Tibial nerve (tissue), 4 donors: Measurements from ENCODE around the gene BMP7. TPM values are rescaled to one million over a fixed set of nuclear protein-coding genes. Genes with fewer than 3 reads are reported as not detected.
"Not testable (repeated sequence)": the region's sequence is repeated elsewhere in the genome, so short reads cannot be mapped to it uniquely, and the experiment has no call there.

ENCODE experiments used
- DNase-seq, 2 donors: peaks; one replicate each; pipeline ENCODE4 v3.0.0-alpha.2; 2019; ENCODE audit warnings: low spot score in 2 of 2
- H3K27ac ChIP-seq, 4 donors: fragments of 200-600 bp; sonication (generic) in 3 of 4; one replicate each; pipeline ENCODE4 v1.5.1; 2017 to 2019; ENCODE audit warnings: mild to moderate bottlenecking in 1 of 4
- H3K27me3 ChIP-seq, 2 donors: fragments of 200-600 bp; sonication (generic) in 1 of 2; one replicate each; pipeline versions ENCODE4 v1.5.1 to v1.6.0; 2017 to 2019
- H3K36me3 ChIP-seq, 3 donors: fragments of 200-600 bp; sonication (generic); one replicate each; pipeline ENCODE4 v1.5.1; 2018 to 2019
- H3K4me1 ChIP-seq, 4 donors: fragments of 200-600 bp; sonication (generic) in 3 of 4; one replicate each; pipeline ENCODE4 v1.5.1; 2017 to 2019
- H3K4me3 ChIP-seq, 4 donors: fragments of 200-600 bp; sonication (generic) in 3 of 4; one replicate each; pipeline ENCODE4 v1.5.1; 2017 to 2019; ENCODE audit warnings: mild to moderate bottlenecking in 1 of 4, moderate library complexity in 1 of 4
- H3K9me3 ChIP-seq, 4 donors: fragments of 200-600 bp; sonication (generic) in 3 of 4; one replicate each; pipeline ENCODE4 v1.5.1; 2017 to 2019
- EP300 ChIP-seq, 2 donors: sonication (generic); formaldehyde crosslinking; IDR thresholded peaks; one replicate each; pipeline ENCODE4 v1.6.1; 2017; ENCODE audit warnings: antibody characterized with exemption in 2 of 2, mild to moderate bottlenecking in 1 of 2
- POLR2A ChIP-seq, 2 donors: fragments of 450-650 bp; IDR thresholded peaks; one replicate each; pipeline ENCODE4 v1.6.1; 2017; ENCODE audit warnings: antibody characterized with exemption in 2 of 2, mild to moderate bottlenecking in 2 of 2, moderate library complexity in 2 of 2
- WGBS, 2 donors: methylation state at CpG; one replicate each; pipeline ENCODE4 v1.1.5; 2018; 5-methylcytosine and 5-hydroxymethylcytosine counted together
- total RNA-seq, 4 donors: library from RNA; depleted of rRNA; stranded (reverse); fragments of >200 nt; gene quantifications; one replicate each; pipeline ENCODE4 v1.1.0, GENCODE V29; 2016
- TF ChIP-seq, protein P1 (sequence below), 5 experiments: fragments of 200-600 bp in 3 of 5; fragments of 450-650 bp in 2 of 5; sonication (generic) in 3 of 5; IDR thresholded peaks; one replicate each; pipeline ENCODE4 v1.5.1; 2016 to 2019; ENCODE audit warnings: antibody characterized with exemption in 5 of 5, mild to moderate bottlenecking in 3 of 5, moderate library complexity in 2 of 5

BMP7 gene
- total RNA-seq, 4 donors from 2014 or later: 11.7 to 14.2 (median 13.4) TPM

- Histone ChIP-seq H3K4me1 (peaks cover 0 to 40% (median 9%) of the 10 kb centered on the region in 4 donors), H3K27me3 (no peaks in the 10 kb centered on the region), H3K4me3 (peak overlapping the region in 1 of 4 donors; percentile 6), H3K27ac (peak overlapping the region; percentile 19 to 92 (median 69)), H3K36me3 (no peaks in the 10 kb centered on the region), H3K9me3 (no peaks in the 10 kb centered on the region)
- 11 to 13% methylated on average over 17 to 18 of the region's 18 CpGs for WGBS, 2 donors
- TF ChIP-seq, protein P1, sequence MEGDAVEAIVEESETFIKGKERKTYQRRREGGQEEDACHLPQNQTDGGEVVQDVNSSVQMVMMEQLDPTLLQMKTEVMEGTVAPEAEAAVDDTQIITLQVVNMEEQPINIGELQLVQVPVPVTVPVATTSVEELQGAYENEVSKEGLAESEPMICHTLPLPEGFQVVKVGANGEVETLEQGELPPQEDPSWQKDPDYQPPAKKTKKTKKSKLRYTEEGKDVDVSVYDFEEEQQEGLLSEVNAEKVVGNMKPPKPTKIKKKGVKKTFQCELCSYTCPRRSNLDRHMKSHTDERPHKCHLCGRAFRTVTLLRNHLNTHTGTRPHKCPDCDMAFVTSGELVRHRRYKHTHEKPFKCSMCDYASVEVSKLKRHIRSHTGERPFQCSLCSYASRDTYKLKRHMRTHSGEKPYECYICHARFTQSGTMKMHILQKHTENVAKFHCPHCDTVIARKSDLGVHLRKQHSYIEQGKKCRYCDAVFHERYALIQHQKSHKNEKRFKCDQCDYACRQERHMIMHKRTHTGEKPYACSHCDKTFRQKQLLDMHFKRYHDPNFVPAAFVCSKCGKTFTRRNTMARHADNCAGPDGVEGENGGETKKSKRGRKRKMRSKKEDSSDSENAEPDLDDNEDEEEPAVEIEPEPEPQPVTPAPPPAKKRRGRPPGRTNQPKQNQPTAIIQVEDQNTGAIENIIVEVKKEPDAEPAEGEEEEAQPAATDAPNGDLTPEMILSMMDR (IDR thresholded peaks at IDR 0.05): peak in 3 of 5 experiments; percentile 18 to 42 (median 32)
- TF ChIP-seq POLR2A (IDR thresholded peaks at IDR 0.05): no peak
- DNase-seq: no peak
These were observed 16.4 kb upstream of the BMP7 start for GRCh38 chr20:57282670-57283361.

DNA sequence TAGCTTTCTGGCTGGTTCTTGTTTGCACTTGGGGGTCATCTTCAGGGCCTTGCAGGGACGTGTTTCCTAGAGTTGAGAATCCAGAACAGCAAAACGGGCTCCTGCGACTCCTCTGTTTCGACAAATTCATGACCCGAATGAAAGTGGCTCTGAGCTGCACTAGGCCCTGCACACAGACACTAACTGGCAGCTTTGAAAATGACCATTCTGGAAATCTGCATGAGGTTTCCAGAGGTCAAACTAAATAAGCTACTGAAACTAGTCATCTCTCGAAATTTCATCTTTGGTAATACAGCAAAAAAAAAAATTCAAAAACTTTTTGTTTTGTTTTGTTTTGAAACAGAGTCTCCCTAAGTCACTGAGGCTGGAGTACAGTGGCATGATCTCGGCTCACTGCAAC is 15.5 kb upstream of the BMP7 start:
- TF ChIP-seq POLR2A (IDR thresholded peaks at IDR 0.05) (no peak), EP300 (IDR thresholded peaks at IDR 0.05) (no peak)
- TF ChIP-seq, protein P1 (IDR thresholded peaks at IDR 0.05): no peak
- 73 to 75% methylated on average over 7 of the region's 7 CpGs for whole genome bisulfite sequencing, 2 donors
- H3K27ac ChIP-seq: peak overlapping the region in 2 of 4 donors; percentile 76 to 92

GRCh38 chr20:57280221-57280620 is 13.8 kb upstream of the BMP7 start:
- H3K36me3 ChIP-seq: no peaks in the 10 kb centered on the region
- WGBS, 2 donors: 86 to 90% methylated on average over 10 of the region's 10 CpGs
- TF ChIP-seq EP300 (IDR thresholded peaks at IDR 0.05): no peak
- TF ChIP-seq, protein P1 (IDR thresholded peaks at IDR 0.05): no peak
- no peak for TF ChIP-seq POLR2A (IDR thresholded peaks at IDR 0.05)
- no peak overlapping the region for H3K27ac ChIP-seq
- H3K9me3 ChIP-seq: no peaks in the 10 kb centered on the region
- no peaks in the 10 kb centered on the region for H3K27me3 ChIP-seq
- H3K4me3 ChIP-seq: no peak overlapping the region
- DNase-seq: no peak
- peaks cover 0 to 36% (median 6%) of the 10 kb centered on the region in 4 donors for H3K4me1 ChIP-seq

More for the DNA sequence above, 15.5 kb upstream of the BMP7 start:
- Histone ChIP-seq H3K4me3 (no peak overlapping the region), H3K36me3 (no peaks in the 10 kb centered on the region), H3K4me1 (peaks cover 0 to 37% (median 6%) of the 10 kb centered on the region in 4 donors), H3K27me3 (no peaks in the 10 kb centered on the region), H3K9me3 (no peaks in the 10 kb centered on the region)
- no peak for DNase-seq

GRCh38 chr20:57279548-57279947 is 13.1 kb upstream of the BMP7 start:
- H3K4me1 ChIP-seq: peaks cover 0 to 33% (median 6%) of the 10 kb centered on the region in 4 donors
- not testable (repeated sequence) for DNase-seq, H3K27me3 ChIP-seq, H3K4me3 ChIP-seq, H3K9me3 ChIP-seq, H3K36me3 ChIP-seq, H3K27ac ChIP-seq
- 82 to 94% methylated on average over 3 of the region's 3 CpGs for WGBS, 2 donors

DNA sequence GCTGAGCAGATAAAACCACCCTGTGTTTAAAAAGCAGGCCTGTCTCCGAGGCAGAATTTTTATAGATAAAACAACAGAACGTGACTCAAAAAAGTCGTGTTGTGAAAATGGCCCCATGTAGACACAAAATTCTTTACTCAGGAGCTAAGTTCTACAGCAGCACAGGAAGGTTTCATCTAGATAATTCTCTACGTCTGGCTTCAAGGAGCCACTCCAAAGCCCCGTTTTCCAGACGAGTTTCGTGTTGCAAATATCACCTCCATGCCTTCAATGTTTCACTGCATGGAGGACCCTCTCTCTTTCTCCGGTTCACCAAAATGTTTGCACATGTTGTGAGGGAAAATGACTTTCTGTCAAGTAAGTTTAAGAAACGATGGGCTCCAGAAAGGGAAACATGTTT is 12.0 kb upstream of the BMP7 start:
- WGBS, 2 donors: 50 to 65% methylated on average over 9 of the region's 9 CpGs
- H3K4me3 ChIP-seq: no peak overlapping the region
- no peak for DNase-seq
- TF ChIP-seq POLR2A (IDR thresholded peaks at IDR 0.05) (no peak), EP300 (IDR thresholded peaks at IDR 0.05) (no peak)
- TF ChIP-seq, protein P1 (IDR thresholded peaks at IDR 0.05): no peak
- no peaks in the 10 kb centered on the region for H3K9me3 ChIP-seq
- peak overlapping the region in 2 of 4 donors; percentile 22 to 33 for H3K27ac ChIP-seq
- H3K27me3 ChIP-seq: no peaks in the 10 kb centered on the region
- no peaks in the 10 kb centered on the region for H3K36me3 ChIP-seq
- peaks cover 0 to 30% (median 5%) of the 10 kb centered on the region in 4 donors for H3K4me1 ChIP-seq
